Measurements from ENCODE around the gene DCP2.

The DCP2 gene

GRCh38 chr5:113048931-113049330 is 72.3 kb downstream of the DCP2 start:
- no peak for DNase-seq

GRCh38 chr5:113050721-113051382 is 74.3 kb downstream of the DCP2 start:
- peak; percentile 92 for DNase-seq

- DNase-seq, result peak; percentile 55
These were observed 75.6 kb downstream of the DCP2 start for GRCh38 chr5:113052041-113052795.

- DNase-seq, result peak; percentile 52
These were observed 77.0 kb downstream of the DCP2 start for GRCh38 chr5:113053511-113053995.

- no peak for DNase-seq
These were observed 78.3 kb downstream of the DCP2 start for GRCh38 chr5:113054899-113055298.

- DNase-seq, result no peak
These were observed 80.4 kb downstream of the DCP2 start for GRCh38 chr5:113056988-113057387.

- DNase-seq, result no peak
These were observed 81.0 kb downstream of the DCP2 start for GRCh38 chr5:113057557-113057984.

GRCh38 chr5:113058269-113058668 is 81.7 kb downstream of the DCP2 start:
- DNase-seq, result no peak

- no peak for DNase-seq
These were observed 82.2 kb downstream of the DCP2 start for GRCh38 chr5:113058706-113059226.

GRCh38 chr5:113059232-113060040 is 82.8 kb downstream of the DCP2 start:
- peak; percentile 96 for DNase-seq

GRCh38 chr5:113060408-113061025 is 83.9 kb downstream of the DCP2 start:
- DNase-seq, result no peak

GRCh38 chr5:113061846-113062780 is 85.5 kb downstream of the DCP2 start:
- peak; percentile 90 for DNase-seq

GRCh38 chr5:113062869-113063508 is 86.4 kb downstream of the DCP2 start:
- no peak for DNase-seq

GRCh38 chr5:113063927-113064326 is 87.3 kb downstream of the DCP2 start:
- DNase-seq, result no peak

- no peak for DNase-seq
These were observed 88.2 kb downstream of the DCP2 start for GRCh38 chr5:113064806-113065205.

- DNase-seq, result no peak
These were observed 89.0 kb downstream of the DCP2 start for GRCh38 chr5:113065626-113066025.

GRCh38 chr5:113067635-113068344 is 91.2 kb downstream of the DCP2 start:
- no peak for DNase-seq

GRCh38 chr5:113068559-113068958 is 92.0 kb downstream of the DCP2 start:
- DNase-seq, result peak; percentile 67
